Endodermal cell (in vitro differentiated cells): ENCODE measurements around the gene GALNT18. TPM values are rescaled to one million over a fixed set of nuclear protein-coding genes. Genes with fewer than 3 reads are reported as not detected.

Experiments used
- DNase-seq: peaks from one replicate; pipeline ENCODE4 v3.0.0-alpha.2; 2017
- H3K27ac ChIP-seq: 2 replicates; pipeline ENCODE4 v1.5.1; 2013; ENCODE audit warnings: mild to moderate bottlenecking, low read depth, low read length, moderate library complexity
- H3K27me3 ChIP-seq: 2 replicates; pipeline ENCODE4 v1.6.1; 2013; ENCODE audit warnings: mild to moderate bottlenecking, low read length, moderate library complexity; ENCODE audit not compliant: insufficient read depth, control insufficient read depth, poor library complexity, severe bottlenecking
- H3K36me3 ChIP-seq: 2 replicates; pipeline ENCODE4 v1.7.0; 2013; ENCODE audit warnings: mild to moderate bottlenecking, low read length, moderate library complexity; ENCODE audit not compliant: control insufficient read depth, insufficient read depth
- H3K4me1 ChIP-seq: one replicate; pipeline ENCODE4 v1.7.0; 2013; ENCODE audit warnings: low read length; ENCODE audit not compliant: control insufficient read depth, insufficient read depth
- H3K4me3 ChIP-seq: 2 replicates; pipeline ENCODE4 v1.5.1; 2013; ENCODE audit warnings: mild to moderate bottlenecking, low read length, moderate library complexity
- H3K9ac ChIP-seq: 2 replicates; pipeline ENCODE4 v1.6.1; 2013; ENCODE audit warnings: mild to moderate bottlenecking, low read length, moderate library complexity; ENCODE audit not compliant: poor library complexity, severe bottlenecking; ENCODE audit errors: extremely low read depth
- H3K9me3 ChIP-seq: 2 replicates; pipeline ENCODE4 v1.6.1; 2013; ENCODE audit warnings: mild to moderate bottlenecking, low read length, moderate library complexity; ENCODE audit not compliant: control insufficient read depth
- H3K27ac Mint-ChIP-seq: 2 replicates; pipeline ENCODE4 v1.8.0; 2020; ENCODE audit warnings: mixed read lengths
- H3K27me3 Mint-ChIP-seq: 2 replicates; pipeline ENCODE4 v1.8.0; 2021; ENCODE audit warnings: mild to moderate bottlenecking, mixed read lengths; ENCODE audit not compliant: insufficient read depth
- H3K36me3 Mint-ChIP-seq: 2 replicates; pipeline ENCODE4 v1.8.0; 2020; ENCODE audit warnings: low read depth, mixed read lengths
- H3K4me1 Mint-ChIP-seq: 2 replicates; pipeline ENCODE4 v1.8.0; 2020; ENCODE audit warnings: mixed read lengths
- H3K4me3 Mint-ChIP-seq: 2 replicates; pipeline ENCODE4 v1.8.0; 2020; ENCODE audit warnings: mild to moderate bottlenecking, moderate library complexity, mixed read lengths
- H3K9me3 Mint-ChIP-seq: 2 replicates; pipeline ENCODE4 v1.8.0; 2020; ENCODE audit warnings: mild to moderate bottlenecking, mixed read lengths
- CTCF ChIP-seq: fragments of 200-600 bp; sonication (generic); conservative IDR thresholded peaks from 2 replicates; pipeline ENCODE4 v1.5.0; 2021; ENCODE audit warnings: antibody characterized with exemption, mild to moderate bottlenecking
- WGBS, 2 experiments: methylation state at CpG; one replicate each; pipeline versions ENCODE4 v1.1.5 to v1.1.7; 2013; ENCODE audit warnings: missing lambda C conversion rate in 2 of 2, mixed read lengths in 1 of 2; ENCODE audit not compliant: insufficient coverage in 1 of 2, insufficient read length in 1 of 2; 5-methylcytosine and 5-hydroxymethylcytosine counted together
- total RNA-seq, 2 donors: library from RNA; stranded (reverse); fragmentation: NEBNext Ultra II Directional in 1 of 2; extraction: Animal tissue kit (Norgen Biotek cat#: 25700) in 1 of 2; gene quantifications; 2 replicates in 1 of 2; 3 replicates in 1 of 2; pipeline ENCODE4 v1.2.1, GENCODE V29; 2021

Gene GALNT18
- total RNA-seq, 2 donors from 2014 or later = 5.1 to 9.9 TPM

- no peak for DNase-seq
- WGBS, 2 experiments = 95 to 100% methylated on average over 2 of the region's 2 CpGs
- Mint-ChIP-seq H3K9me3 (no peaks in the 10 kb centered on the region), H3K36me3 (no peaks in the 10 kb centered on the region), H3K4me3 (no peak overlapping the region), H3K4me1 (peaks cover 21% of the 10 kb centered on the region), H3K27ac (no peak overlapping the region), H3K27me3 (peaks cover 4% of the 10 kb centered on the region)
- TF ChIP-seq CTCF = no peak
- Histone ChIP-seq H3K36me3 (no peaks in the 10 kb centered on the region), H3K4me3 (no peak overlapping the region), H3K27me3 (no peaks in the 10 kb centered on the region), H3K9ac (no peak overlapping the region), H3K27ac (no peak overlapping the region), H3K9me3 (peaks cover 4% of the 10 kb centered on the region), H3K4me1 (no peaks in the 10 kb centered on the region)
Measured at GRCh38 chr11:11241284-11241683, 380.5 kb downstream of the GALNT18 start.

GRCh38 chr11:11239959-11240358 lies 381.8 kb downstream of the GALNT18 start:
- no peak for DNase-seq
- WGBS, 2 experiments = 87% methylated on average over 1 of the region's 1 CpG; no CpG with 5 or more reads in 1 of the 2 experiments
- H3K36me3 Mint-ChIP-seq = no peaks in the 10 kb centered on the region
- no peaks in the 10 kb centered on the region for H3K9me3 ChIP-seq
- no peak overlapping the region for H3K27ac ChIP-seq
- no peaks in the 10 kb centered on the region for H3K9me3 Mint-ChIP-seq
- H3K4me3 Mint-ChIP-seq = no peak overlapping the region
- no peak overlapping the region for H3K9ac ChIP-seq
- H3K4me1 ChIP-seq = no peaks in the 10 kb centered on the region
- no peaks in the 10 kb centered on the region for H3K36me3 ChIP-seq
- no peak overlapping the region for H3K4me3 ChIP-seq
- no peak overlapping the region for H3K27ac Mint-ChIP-seq
- no peak for TF ChIP-seq CTCF
- H3K27me3 Mint-ChIP-seq = peaks cover 4% of the 10 kb centered on the region
- H3K4me1 Mint-ChIP-seq = peaks cover 23% of the 10 kb centered on the region
- no peaks in the 10 kb centered on the region for H3K27me3 ChIP-seq

- no peaks in the 10 kb centered on the region for H3K9me3 Mint-ChIP-seq
- peaks cover 16% of the 10 kb centered on the region for H3K4me1 Mint-ChIP-seq
- Histone ChIP-seq H3K4me1 (no peaks in the 10 kb centered on the region), H3K27me3 (no peaks in the 10 kb centered on the region), H3K4me3 (no peak overlapping the region), H3K9me3 (no peaks in the 10 kb centered on the region), H3K9ac (no peak overlapping the region), H3K36me3 (no peaks in the 10 kb centered on the region), H3K27ac (no peak overlapping the region)
- WGBS, 2 experiments = 90 to 92% methylated on average over 7 of the region's 7 CpGs
- no peak overlapping the region for H3K4me3 Mint-ChIP-seq
- no peaks in the 10 kb centered on the region for H3K36me3 Mint-ChIP-seq
- no peak for TF ChIP-seq CTCF
- H3K27me3 Mint-ChIP-seq = peaks cover 9% of the 10 kb centered on the region
- DNase-seq = no peak
- no peak overlapping the region for H3K27ac Mint-ChIP-seq
Measured at GRCh38 chr11:11237070-11237832, 384.6 kb downstream of the GALNT18 start.
